ENCODE results near the gene KCND3. TPM values are rescaled to one million over a fixed set of nuclear protein-coding genes. Genes with fewer than 3 reads are reported as not detected.
A peak's percentile ranks its signal among the peaks of the same experiment; 100 is the strongest.

KCND3 gene
- polyA plus RNA-seq, 2 donors, result 0.57 to 1.6 TPM

DNA sequence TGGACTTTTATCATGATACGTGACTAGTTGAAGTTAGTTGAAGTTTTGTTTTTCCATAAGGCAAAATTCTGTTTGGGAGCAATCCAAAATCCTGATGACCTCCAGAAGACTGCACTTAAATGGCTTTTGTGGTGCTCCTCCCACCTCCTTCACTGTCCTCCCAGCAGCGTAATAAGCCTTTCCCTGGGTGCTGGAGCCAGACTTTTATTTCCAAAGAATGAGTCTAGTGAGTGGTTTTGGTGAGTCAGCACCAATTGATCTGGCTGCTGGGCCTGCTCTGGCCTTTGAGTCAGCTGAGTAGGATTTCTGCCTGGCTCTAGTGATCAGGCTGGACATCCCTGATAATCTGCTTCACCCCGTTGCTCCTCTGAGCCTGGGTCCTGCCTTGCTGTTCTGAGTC, 21.7 kb upstream of the KCND3 start:
- no peak overlapping the region for H3K27ac ChIP-seq (ENCODE audit: low read depth in 2 of 2, low read length in 1 of 2)
- no peaks in the 10 kb centered on the region for H3K27me3 ChIP-seq (ENCODE audit: control insufficient read depth in 1 of 2, insufficient read depth in 2 of 2, low read length in 2 of 2)
- H3K36me3 ChIP-seq (ENCODE audit: control insufficient read depth in 2 of 2, insufficient read depth in 2 of 2, low read length in 1 of 2), result no peaks in the 10 kb centered on the region
- WGBS, 2 donors, result 37 to 53% methylated on average over 3 of the region's 3 CpGs
- H3K4me1 ChIP-seq (ENCODE audit: control insufficient read depth in 2 of 2, insufficient read depth in 2 of 2, low read length in 1 of 2), result no peaks in the 10 kb centered on the region
- peaks cover 0 to 8% of the 10 kb centered on the region in 2 donors for H3K9me3 ChIP-seq (ENCODE audit: control insufficient read depth in 2 of 2, insufficient read depth in 1 of 2, low read depth in 1 of 2, low read length in 1 of 2)
- no peak overlapping the region for H3K4me3 ChIP-seq (ENCODE audit: low read depth in 1 of 2, low read length in 2 of 2)

- no peaks in the 10 kb centered on the region for H3K36me3 ChIP-seq (ENCODE audit: control insufficient read depth in 2 of 2, insufficient read depth in 2 of 2, low read length in 1 of 2)
- no peaks in the 10 kb centered on the region for H3K9me3 ChIP-seq (ENCODE audit: control insufficient read depth in 2 of 2, insufficient read depth in 1 of 2, low read depth in 1 of 2, low read length in 1 of 2)
- no peaks in the 10 kb centered on the region for H3K4me1 ChIP-seq (ENCODE audit: control insufficient read depth in 2 of 2, insufficient read depth in 2 of 2, low read length in 1 of 2)
- no peak overlapping the region for H3K4me3 ChIP-seq (ENCODE audit: low read depth in 1 of 2, low read length in 2 of 2)
- 72 to 76% methylated on average over 2 of the region's 2 CpGs for WGBS, 2 donors
- no peaks in the 10 kb centered on the region for H3K27me3 ChIP-seq (ENCODE audit: control insufficient read depth in 1 of 2, insufficient read depth in 2 of 2, low read length in 2 of 2)
- no peak overlapping the region for H3K27ac ChIP-seq (ENCODE audit: low read depth in 2 of 2, low read length in 1 of 2)
Measured at GRCh38 chr1:112007169-112007568, 17.7 kb upstream of the KCND3 start.

- H3K36me3 ChIP-seq (ENCODE audit: control insufficient read depth in 2 of 2, insufficient read depth in 2 of 2, low read length in 1 of 2), result no peaks in the 10 kb centered on the region
- H3K4me1 ChIP-seq (ENCODE audit: control insufficient read depth in 2 of 2, insufficient read depth in 2 of 2, low read length in 1 of 2), result no peaks in the 10 kb centered on the region
- WGBS, 2 donors, result 60% methylated on average over 7 of the region's 7 CpGs
- no peak overlapping the region for H3K4me3 ChIP-seq (ENCODE audit: low read depth in 1 of 2, low read length in 2 of 2)
- no peak overlapping the region for H3K27ac ChIP-seq (ENCODE audit: low read depth in 2 of 2, low read length in 1 of 2)
- H3K27me3 ChIP-seq (ENCODE audit: control insufficient read depth in 1 of 2, insufficient read depth in 2 of 2, low read length in 2 of 2), result no peaks in the 10 kb centered on the region
- no peaks in the 10 kb centered on the region for H3K9me3 ChIP-seq (ENCODE audit: control insufficient read depth in 2 of 2, insufficient read depth in 1 of 2, low read depth in 1 of 2, low read length in 1 of 2)
Measured at GRCh38 chr1:112006416-112007025, 17.1 kb upstream of the KCND3 start.

GRCh38 chr1:112004076-112004475, 14.6 kb upstream of the KCND3 start:
- Histone ChIP-seq H3K27ac (ENCODE audit: low read depth in 2 of 2, low read length in 1 of 2) (no peak overlapping the region), H3K9me3 (ENCODE audit: control insufficient read depth in 2 of 2, insufficient read depth in 1 of 2, low read depth in 1 of 2, low read length in 1 of 2) (no peaks in the 10 kb centered on the region), H3K4me3 (ENCODE audit: low read depth in 1 of 2, low read length in 2 of 2) (no peak overlapping the region), H3K4me1 (ENCODE audit: control insufficient read depth in 2 of 2, insufficient read depth in 2 of 2, low read length in 1 of 2) (no peaks in the 10 kb centered on the region), H3K36me3 (ENCODE audit: control insufficient read depth in 2 of 2, insufficient read depth in 2 of 2, low read length in 1 of 2) (no peaks in the 10 kb centered on the region), H3K27me3 (ENCODE audit: control insufficient read depth in 1 of 2, insufficient read depth in 2 of 2, low read length in 2 of 2) (no peaks in the 10 kb centered on the region)
- WGBS, 2 donors, result 72 to 86% methylated on average over 2 of the region's 2 CpGs

- Histone ChIP-seq H3K36me3 (ENCODE audit: control insufficient read depth in 2 of 2, insufficient read depth in 2 of 2, low read length in 1 of 2) (no peaks in the 10 kb centered on the region), H3K27ac (ENCODE audit: low read depth in 2 of 2, low read length in 1 of 2) (no peak overlapping the region)
- WGBS, 2 donors, result 74 to 76% methylated on average over 4 of the region's 4 CpGs
Measured at GRCh38 chr1:112002514-112002913, 13.0 kb upstream of the KCND3 start.

GRCh38 chr1:112001436-112001835, 12.0 kb upstream of the KCND3 start:
- Histone ChIP-seq H3K27ac (ENCODE audit: low read depth in 2 of 2, low read length in 1 of 2) (no peak overlapping the region), H3K27me3 (ENCODE audit: control insufficient read depth in 1 of 2, insufficient read depth in 2 of 2, low read length in 2 of 2) (no peaks in the 10 kb centered on the region), H3K4me3 (ENCODE audit: low read depth in 1 of 2, low read length in 2 of 2) (no peak overlapping the region), H3K9me3 (ENCODE audit: control insufficient read depth in 2 of 2, insufficient read depth in 1 of 2, low read depth in 1 of 2, low read length in 1 of 2) (no peaks in the 10 kb centered on the region), H3K4me1 (ENCODE audit: control insufficient read depth in 2 of 2, insufficient read depth in 2 of 2, low read length in 1 of 2) (no peaks in the 10 kb centered on the region), H3K36me3 (ENCODE audit: control insufficient read depth in 2 of 2, insufficient read depth in 2 of 2, low read length in 1 of 2) (no peaks in the 10 kb centered on the region)
- WGBS, 2 donors, result 74 to 81% methylated on average over 2 of the region's 2 CpGs

More at GRCh38 chr1:112002514-112002913, 13.0 kb upstream of the KCND3 start:
- Histone ChIP-seq H3K4me3 (ENCODE audit: low read depth in 1 of 2, low read length in 2 of 2) (no peak overlapping the region), H3K9me3 (ENCODE audit: control insufficient read depth in 2 of 2, insufficient read depth in 1 of 2, low read depth in 1 of 2, low read length in 1 of 2) (no peaks in the 10 kb centered on the region), H3K4me1 (ENCODE audit: control insufficient read depth in 2 of 2, insufficient read depth in 2 of 2, low read length in 1 of 2) (no peaks in the 10 kb centered on the region), H3K27me3 (ENCODE audit: control insufficient read depth in 1 of 2, insufficient read depth in 2 of 2, low read length in 2 of 2) (no peaks in the 10 kb centered on the region)

DNA sequence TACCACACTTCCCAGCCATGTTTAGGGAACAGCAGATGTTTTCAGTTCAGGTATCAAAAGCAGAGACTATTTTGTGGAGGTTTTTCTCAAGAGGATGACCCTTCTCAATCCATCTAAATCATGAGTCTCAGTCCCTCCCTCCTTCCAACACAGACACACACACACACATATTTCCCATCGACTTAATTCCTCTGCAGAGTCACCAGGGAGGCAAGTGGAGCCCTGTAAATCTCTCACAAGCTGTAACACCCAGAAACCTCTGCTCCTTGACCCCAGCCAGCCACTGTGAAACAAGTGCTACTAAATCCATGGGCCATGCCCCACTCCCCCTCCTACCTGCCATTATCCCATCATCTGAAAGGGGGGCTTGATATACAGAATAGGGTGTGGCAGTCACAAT, 10.6 kb upstream of the KCND3 start:
- Histone ChIP-seq H3K4me1 (ENCODE audit: control insufficient read depth in 2 of 2, insufficient read depth in 2 of 2, low read length in 1 of 2) (no peaks in the 10 kb centered on the region), H3K9me3 (ENCODE audit: control insufficient read depth in 2 of 2, insufficient read depth in 1 of 2, low read depth in 1 of 2, low read length in 1 of 2) (no peaks in the 10 kb centered on the region), H3K27me3 (ENCODE audit: control insufficient read depth in 1 of 2, insufficient read depth in 2 of 2, low read length in 2 of 2) (no peaks in the 10 kb centered on the region), H3K27ac (ENCODE audit: low read depth in 2 of 2, low read length in 1 of 2) (no peak overlapping the region), H3K4me3 (ENCODE audit: low read depth in 1 of 2, low read length in 2 of 2) (no peak overlapping the region), H3K36me3 (ENCODE audit: control insufficient read depth in 2 of 2, insufficient read depth in 2 of 2, low read length in 1 of 2) (no peaks in the 10 kb centered on the region)
- WGBS, 2 donors, result 45 to 60% methylated on average over 1 of the region's 1 CpG

GRCh38 chr1:111998332-111998731, 8.9 kb upstream of the KCND3 start:
- no peaks in the 10 kb centered on the region for H3K27me3 ChIP-seq (ENCODE audit: control insufficient read depth in 1 of 2, insufficient read depth in 2 of 2, low read length in 2 of 2)
- no peak overlapping the region for H3K27ac ChIP-seq (ENCODE audit: low read depth in 2 of 2, low read length in 1 of 2)
- H3K4me1 ChIP-seq (ENCODE audit: control insufficient read depth in 2 of 2, insufficient read depth in 2 of 2, low read length in 1 of 2), result no peaks in the 10 kb centered on the region
- no peaks in the 10 kb centered on the region for H3K9me3 ChIP-seq (ENCODE audit: control insufficient read depth in 2 of 2, insufficient read depth in 1 of 2, low read depth in 1 of 2, low read length in 1 of 2)
- H3K4me3 ChIP-seq (ENCODE audit: low read depth in 1 of 2, low read length in 2 of 2), result no peak overlapping the region
- H3K36me3 ChIP-seq (ENCODE audit: control insufficient read depth in 2 of 2, insufficient read depth in 2 of 2, low read length in 1 of 2), result no peaks in the 10 kb centered on the region

- H3K4me1 ChIP-seq (ENCODE audit: control insufficient read depth in 2 of 2, insufficient read depth in 2 of 2, low read length in 1 of 2), result peaks cover 2 to 10% of the 10 kb centered on the region in 2 donors
- H3K27ac ChIP-seq (ENCODE audit: low read depth in 2 of 2, low read length in 1 of 2), result no peak overlapping the region
- H3K9me3 ChIP-seq (ENCODE audit: control insufficient read depth in 2 of 2, insufficient read depth in 1 of 2, low read depth in 1 of 2, low read length in 1 of 2), result no peaks in the 10 kb centered on the region
- H3K27me3 ChIP-seq (ENCODE audit: control insufficient read depth in 1 of 2, insufficient read depth in 2 of 2, low read length in 2 of 2), result no peaks in the 10 kb centered on the region
- H3K36me3 ChIP-seq (ENCODE audit: control insufficient read depth in 2 of 2, insufficient read depth in 2 of 2, low read length in 1 of 2), result no peaks in the 10 kb centered on the region
- H3K4me3 ChIP-seq (ENCODE audit: low read depth in 1 of 2, low read length in 2 of 2), result no peak overlapping the region
- 82 to 83% methylated on average over 10 of the region's 10 CpGs for WGBS, 2 donors
Measured at GRCh38 chr1:111992476-111992875, 3.0 kb upstream of the KCND3 start.

DNA sequence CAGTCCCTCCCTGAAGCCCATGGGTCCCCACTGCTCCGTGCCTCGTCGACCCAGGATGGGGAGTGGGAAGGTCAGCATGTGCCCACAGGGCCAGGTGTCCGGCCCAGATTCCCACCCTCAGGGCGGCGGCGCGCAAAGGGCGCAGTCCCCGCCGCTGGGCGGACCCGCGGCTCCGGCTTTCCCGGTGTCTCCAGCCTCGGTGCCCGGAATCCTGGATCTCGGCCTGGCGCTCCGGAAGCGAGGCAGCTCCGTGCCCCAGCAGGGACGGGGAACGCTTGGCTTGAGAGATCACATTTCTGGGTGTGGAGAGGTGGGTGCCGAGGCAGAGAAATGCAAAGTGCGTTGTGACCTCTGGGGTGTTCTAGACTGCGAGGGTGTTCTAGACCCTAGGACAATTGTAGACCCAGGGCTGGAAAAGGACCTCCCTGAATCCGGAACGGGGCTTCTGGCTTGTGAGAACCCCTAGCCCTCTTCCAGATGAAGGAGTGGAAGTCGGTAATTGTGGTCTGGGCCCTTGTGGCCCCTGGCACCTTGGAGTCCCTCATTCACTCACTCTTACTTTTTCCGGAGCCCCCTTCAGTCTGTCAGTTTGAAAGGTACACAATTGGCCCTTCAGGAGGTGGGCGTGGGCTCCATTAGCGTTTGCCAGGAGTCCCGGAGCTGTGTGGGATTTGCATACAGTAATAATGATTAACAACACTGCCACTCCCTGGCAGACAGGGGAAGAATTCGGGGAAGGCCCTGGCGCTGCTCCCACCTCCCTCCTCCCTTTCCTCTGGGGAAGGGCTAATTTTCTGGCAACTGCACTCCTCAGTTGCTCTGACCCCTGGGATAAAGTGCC, 1.6 kb upstream of the KCND3 start:
- Histone ChIP-seq H3K36me3 (ENCODE audit: control insufficient read depth in 2 of 2, insufficient read depth in 2 of 2, low read length in 1 of 2) (no peaks in the 10 kb centered on the region), H3K27me3 (ENCODE audit: control insufficient read depth in 1 of 2, insufficient read depth in 2 of 2, low read length in 2 of 2) (no peaks in the 10 kb centered on the region), H3K9me3 (ENCODE audit: control insufficient read depth in 2 of 2, insufficient read depth in 1 of 2, low read depth in 1 of 2, low read length in 1 of 2) (no peaks in the 10 kb centered on the region), H3K27ac (ENCODE audit: low read depth in 2 of 2, low read length in 1 of 2) (peak overlapping the region; percentile 6 to 27), H3K4me3 (ENCODE audit: low read depth in 1 of 2, low read length in 2 of 2) (peak overlapping the region; percentile 58 to 61), H3K4me1 (ENCODE audit: control insufficient read depth in 2 of 2, insufficient read depth in 2 of 2, low read length in 1 of 2) (peaks cover 2 to 10% of the 10 kb centered on the region in 2 donors)
- 2% methylated on average over 37 of the region's 37 CpGs for WGBS, 2 donors

Measured in esophagus (tissue), 2 donors.